ENCODE measurements around the gene ONECUT2.

Gene ONECUT2

DNA sequence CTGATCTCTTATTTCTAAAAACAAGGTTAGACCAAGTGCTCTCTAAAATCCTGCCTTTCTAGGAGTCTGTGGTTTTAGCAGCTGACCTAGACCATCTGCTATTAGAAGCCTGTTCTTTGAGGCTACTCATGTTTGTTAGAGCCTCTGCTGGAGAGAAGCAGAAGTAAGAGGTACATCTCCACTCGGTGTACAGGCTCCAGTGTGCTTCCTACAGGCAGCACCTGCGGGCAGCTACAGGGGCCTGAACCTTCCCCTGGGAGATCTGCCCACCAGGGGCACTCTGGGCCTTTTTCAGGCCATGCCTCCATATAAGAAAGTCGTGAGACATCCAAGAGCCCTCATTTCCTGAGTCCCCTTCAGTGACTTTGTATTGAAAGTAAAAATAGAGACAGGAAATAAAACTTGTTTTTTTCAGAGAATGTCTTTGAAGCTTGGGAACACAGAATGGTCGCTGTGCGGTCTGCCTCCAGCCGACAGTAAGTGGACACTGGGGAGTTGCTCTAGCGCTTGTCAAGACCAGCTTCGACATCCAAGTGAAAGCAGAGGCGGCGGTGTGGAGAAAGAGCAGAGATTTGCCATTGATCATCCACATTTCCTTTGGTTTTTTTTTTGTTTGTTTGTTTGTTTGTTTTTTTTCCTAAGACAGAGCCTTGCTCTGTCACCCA, 31.7 kb downstream of the ONECUT2 start:
- DNase-seq (ENCODE audit: low read depth), result no peak
- in situ Hi-C loops (cut with HindIII; ENCODE audit: low sequenced_read_pairs), result no loop called here
- TF ChIP-seq, protein P1, sequence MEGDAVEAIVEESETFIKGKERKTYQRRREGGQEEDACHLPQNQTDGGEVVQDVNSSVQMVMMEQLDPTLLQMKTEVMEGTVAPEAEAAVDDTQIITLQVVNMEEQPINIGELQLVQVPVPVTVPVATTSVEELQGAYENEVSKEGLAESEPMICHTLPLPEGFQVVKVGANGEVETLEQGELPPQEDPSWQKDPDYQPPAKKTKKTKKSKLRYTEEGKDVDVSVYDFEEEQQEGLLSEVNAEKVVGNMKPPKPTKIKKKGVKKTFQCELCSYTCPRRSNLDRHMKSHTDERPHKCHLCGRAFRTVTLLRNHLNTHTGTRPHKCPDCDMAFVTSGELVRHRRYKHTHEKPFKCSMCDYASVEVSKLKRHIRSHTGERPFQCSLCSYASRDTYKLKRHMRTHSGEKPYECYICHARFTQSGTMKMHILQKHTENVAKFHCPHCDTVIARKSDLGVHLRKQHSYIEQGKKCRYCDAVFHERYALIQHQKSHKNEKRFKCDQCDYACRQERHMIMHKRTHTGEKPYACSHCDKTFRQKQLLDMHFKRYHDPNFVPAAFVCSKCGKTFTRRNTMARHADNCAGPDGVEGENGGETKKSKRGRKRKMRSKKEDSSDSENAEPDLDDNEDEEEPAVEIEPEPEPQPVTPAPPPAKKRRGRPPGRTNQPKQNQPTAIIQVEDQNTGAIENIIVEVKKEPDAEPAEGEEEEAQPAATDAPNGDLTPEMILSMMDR (IDR thresholded peaks at IDR 0.05; ENCODE audit: low read depth, low read length, missing control alignments), result no peak
- no peak overlapping the region for H3K4me3 ChIP-seq (ENCODE audit: low read depth, low read length)

DNA sequence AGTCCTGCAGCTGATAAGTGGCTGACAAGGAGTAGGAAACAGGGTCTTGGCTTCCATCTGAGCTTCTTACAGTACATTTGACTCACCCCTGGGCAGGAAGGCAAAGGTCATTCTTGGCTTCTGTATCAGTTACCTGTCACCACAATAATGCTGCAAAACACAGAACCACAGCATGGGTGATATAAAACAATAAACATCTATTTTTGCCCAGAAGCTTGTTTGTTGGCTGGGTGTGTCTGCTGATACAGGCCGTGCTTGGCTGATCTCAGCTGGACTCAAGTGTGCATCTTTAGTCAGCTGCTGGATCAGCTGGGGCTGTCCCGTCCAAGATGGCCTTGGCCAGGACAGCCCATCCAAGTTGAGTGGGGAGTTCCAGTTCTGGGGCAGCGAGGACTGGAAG, 34.7 kb downstream of the ONECUT2 start:
- DNase-seq (ENCODE audit: low read depth), result no peak
- in situ Hi-C loops (cut with HindIII; ENCODE audit: low sequenced_read_pairs), result no loop called here
- TF ChIP-seq, protein P1 (IDR thresholded peaks at IDR 0.05; ENCODE audit: low read depth, low read length, missing control alignments), result no peak
- H3K4me3 ChIP-seq (ENCODE audit: low read depth, low read length), result no peak overlapping the region

DNA sequence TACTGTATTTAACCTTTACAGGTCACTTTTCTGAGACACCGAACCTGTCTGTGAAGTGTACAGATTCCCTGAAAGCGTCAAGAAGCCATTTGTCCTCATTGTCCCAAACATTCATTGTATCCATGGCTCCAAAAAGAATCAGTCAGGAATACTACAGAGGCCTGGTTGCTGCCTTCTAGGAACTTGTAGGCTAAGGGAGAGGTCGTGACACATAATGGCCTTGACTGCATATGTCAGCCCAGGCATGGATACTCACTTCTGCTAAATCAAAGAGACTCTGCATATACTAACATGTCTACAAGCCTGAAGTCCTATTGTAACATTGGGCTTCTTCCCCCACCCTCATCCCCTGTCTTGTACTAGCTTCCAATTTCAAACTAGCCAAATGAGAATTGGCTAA, 40.2 kb downstream of the ONECUT2 start:
- in situ Hi-C loops (cut with HindIII; ENCODE audit: low sequenced_read_pairs), result no loop called here
- TF ChIP-seq, protein P1 (IDR thresholded peaks at IDR 0.05; ENCODE audit: low read depth, low read length, missing control alignments), result no peak
- H3K4me3 ChIP-seq (ENCODE audit: low read depth, low read length), result no peak overlapping the region
- DNase-seq (ENCODE audit: low read depth), result no peak

DNA sequence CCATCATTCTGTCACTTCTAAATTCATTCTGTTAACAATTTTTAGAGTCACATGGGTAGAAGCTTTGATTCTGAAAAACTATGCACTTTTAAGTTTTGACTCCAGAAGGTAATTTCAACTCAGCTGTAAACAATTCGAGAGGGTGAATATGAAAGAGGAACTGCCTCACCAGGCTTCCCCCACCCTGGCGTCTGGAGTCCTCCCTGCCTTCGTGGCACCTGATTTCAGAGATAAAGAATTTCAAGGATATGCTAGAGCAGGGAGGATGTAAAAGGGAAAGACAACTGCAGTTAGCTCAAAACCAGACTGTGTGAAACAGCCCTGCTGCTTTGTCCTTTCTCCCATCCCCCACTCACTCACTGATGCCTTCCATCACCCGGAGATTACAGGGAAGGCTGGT, 40.7 kb downstream of the ONECUT2 start:
- in situ Hi-C loops (cut with HindIII; ENCODE audit: low sequenced_read_pairs), result no loop called here
- DNase-seq (ENCODE audit: low read depth), result no peak
- TF ChIP-seq, protein P1 (IDR thresholded peaks at IDR 0.05; ENCODE audit: low read depth, low read length, missing control alignments), result no peak
- no peak overlapping the region for H3K4me3 ChIP-seq (ENCODE audit: low read depth, low read length)

DNA sequence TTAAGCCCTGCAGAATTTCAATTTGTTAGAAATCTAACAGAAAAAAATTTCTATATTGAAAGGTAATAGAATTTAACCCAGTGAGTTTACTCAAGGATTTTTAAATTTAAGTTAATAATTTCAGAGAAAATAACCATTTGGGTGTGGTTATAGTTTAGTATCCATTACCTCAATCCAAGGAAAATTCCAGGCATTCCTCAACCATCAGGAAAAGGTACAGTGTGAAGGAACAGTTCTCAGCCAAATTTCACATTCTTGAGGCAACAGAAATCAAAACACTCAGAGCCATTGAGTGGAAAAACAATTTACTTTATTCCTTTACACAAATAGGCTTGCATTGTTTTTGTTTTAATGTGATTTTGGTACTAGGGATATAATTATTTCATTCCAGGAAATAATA, 45.6 kb downstream of the ONECUT2 start:
- no peak overlapping the region for H3K4me3 ChIP-seq (ENCODE audit: low read depth, low read length)
- TF ChIP-seq, protein P1 (IDR thresholded peaks at IDR 0.05; ENCODE audit: low read depth, low read length, missing control alignments), result no peak
- in situ Hi-C loops (cut with HindIII; ENCODE audit: low sequenced_read_pairs), result no loop called here
- no peak for DNase-seq (ENCODE audit: low read depth)

DNA sequence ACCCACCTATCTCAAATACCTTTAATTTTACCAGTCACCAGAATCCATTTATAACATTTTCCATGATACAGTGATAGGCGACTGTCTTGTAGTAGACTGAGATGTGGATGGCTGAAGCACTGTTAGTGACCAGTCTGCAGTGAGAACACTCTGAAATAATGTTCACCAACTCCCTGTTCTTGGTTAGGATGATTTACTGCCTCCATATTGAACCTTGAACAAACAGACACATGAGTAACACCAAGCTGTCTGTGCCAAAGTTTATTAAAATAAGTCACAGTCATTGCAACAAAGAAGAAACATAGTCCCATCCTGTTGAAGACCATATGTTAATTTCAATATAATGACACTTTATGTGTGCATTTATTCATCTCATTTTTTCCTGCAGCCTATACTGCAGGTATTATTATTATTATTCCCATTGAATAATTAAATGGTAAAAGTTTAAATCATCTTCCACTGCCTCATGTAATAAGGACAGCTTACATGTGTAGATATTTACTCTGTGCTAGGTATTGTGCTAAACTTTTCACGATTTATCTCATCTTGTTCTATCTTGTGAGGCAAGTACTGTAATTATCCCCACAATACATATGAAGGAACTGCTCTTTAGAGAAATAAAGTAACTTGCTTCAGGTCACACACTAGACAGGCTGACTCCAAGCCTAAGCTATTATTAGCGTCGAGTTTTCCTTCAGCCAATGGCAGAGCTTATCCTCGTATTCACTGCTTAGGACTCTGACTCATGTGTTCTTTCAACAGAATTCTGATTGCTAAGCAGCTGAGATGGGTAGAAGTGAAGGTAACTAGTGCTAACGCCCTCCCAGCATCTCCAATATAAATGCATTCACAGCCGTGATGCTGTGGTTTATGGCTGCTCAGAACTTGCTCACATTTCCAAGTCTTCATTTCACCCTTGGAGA, 62.5 kb downstream of the ONECUT2 start:
- DNase-seq (ENCODE audit: low read depth), result no peak
- TF ChIP-seq, protein P1 (IDR thresholded peaks at IDR 0.05; ENCODE audit: low read depth, low read length, missing control alignments), result no peak
- H3K4me3 ChIP-seq (ENCODE audit: low read depth, low read length), result no peak overlapping the region
- in situ Hi-C loops (cut with HindIII; ENCODE audit: low sequenced_read_pairs), result no loop called here
